H1 (cell line): ENCODE results near the gene SLC16A5. TPM values are rescaled to one million over a fixed set of nuclear protein-coding genes. Genes with fewer than 3 reads are reported as not detected.

Experiments
- BCL11A ChIP-seq, 2 experiments: IDR thresholded peaks; one replicate each; pipeline ENCODE4 v1.6.1; 2011; ENCODE audit warnings: low read depth in 2 of 2, low read length in 2 of 2, mild to moderate bottlenecking in 2 of 2
- CBX5 ChIP-seq: fragments of 300-800, 300-1000 bp; sonication (generic); IDR thresholded peaks from 2 replicates; pipeline ENCODE4 v1.7.1; 2016; ENCODE audit warnings: antibody characterized with exemption, low read length, low read depth
- CHD1 ChIP-seq: IDR thresholded peaks from 2 replicates; pipeline ENCODE4 v1.6.1; 2012; ENCODE audit warnings: low read depth, low read length, improper control_type of control experiment
- EGR1 ChIP-seq: IDR thresholded peaks from 2 replicates; pipeline ENCODE4 v1.6.1; 2011; ENCODE audit warnings: low read depth, low read length, borderline replicate concordance
- KDM1A ChIP-seq: fragments of 200-600, 300-600 bp; sonication (generic); IDR thresholded peaks from 2 replicates; pipeline ENCODE4 v1.7.1; 2016; ENCODE audit warnings: mild to moderate bottlenecking, low read length, borderline replicate concordance
- SUZ12 ChIP-seq: fragments of 200-600 bp; sonication (generic); IDR thresholded peaks from 2 replicates; pipeline ENCODE4 v1.6.1; 2012; ENCODE audit warnings: mild to moderate bottlenecking, inconsistent platforms, low read length, moderate library complexity, mixed read lengths
- polyA plus RNA-seq, 7 experiments: library from polyadenylated mRNA; depleted of rRNA in 3 of 7; stranded (reverse) in 5 of 7; unstranded in 2 of 7; fragments of >200 nt in 5 of 7; fragments of 200-250 nt in 2 of 7; gene quantifications; 1 replicate in 5 of 7; 2 replicates in 1 of 7; 4 replicates in 1 of 7; pipeline versions ENCODE4 v1.2.1 to v1.2.3, GENCODE V29; 2011 to 2013; ENCODE audit warnings: missing spikeins in 2 of 7, mixed read lengths in 2 of 7
- total RNA-seq: library from RNA; stranded (reverse); fragmentation: NEBNext Ultra II Directional; extraction: Animal tissue kit (Norgen Biotek cat#: 25700); gene quantifications from 2 replicates; pipeline ENCODE4 v1.2.1, GENCODE V29; 2021

Gene SLC16A5
- total and polyA plus RNA-seq, 2 of the 8 experiments (the other 6 are each of a cell fraction or from before 2014, with no cell fraction given), result 17.1 to 34.7 TPM

GRCh38 chr17:75067856-75068255 is 19.9 kb upstream of the SLC16A5 start (continued):
- TF ChIP-seq EGR1, result no peak
- no peak for TF ChIP-seq SUZ12
- no peak for TF ChIP-seq BCL11A (IDR thresholded peaks at IDR 0.05; ENCODE audit: low read depth in 2 of 2, low read length in 2 of 2)
- TF ChIP-seq KDM1A, result no peak
- no peak for TF ChIP-seq CHD1
- TF ChIP-seq CBX5, result no peak
